GM12891 (cell line): ENCODE data around the gene GMNC.

Experiments
- DNase-seq: peaks from one replicate; pipeline ENCODE4 v3.0.0; 2011; ENCODE audit warnings: low spot score; ENCODE audit not compliant: insufficient read length
- FAIRE-seq: peaks from 2 replicates; lab custom pipeline; 2011; peaks lifted over from hg19 to GRCh38; lab: Jason Lieb, UNC
- PAX5 ChIP-seq: IDR thresholded peaks from 2 replicates; pipeline ENCODE4 v1.6.1; 2011; ENCODE audit warnings: low read length, moderate library complexity, mild to moderate bottlenecking; ENCODE audit not compliant: insufficient read depth, severe bottlenecking
- POLR2A ChIP-seq: IDR thresholded peaks from 2 replicates; pipeline ENCODE4 v1.6.1; 2011; ENCODE audit warnings: low read depth, low read length, control low read depth
- POLR2AphosphoS5 ChIP-seq: IDR thresholded peaks from 2 replicates; pipeline ENCODE4 v1.6.1; 2011; ENCODE audit warnings: low read depth, low read length, control low read depth
- POU2F2 ChIP-seq: IDR thresholded peaks from 2 replicates; pipeline ENCODE4 v1.6.1; 2011; ENCODE audit warnings: low read depth, mild to moderate bottlenecking, control low read depth, low read length, moderate library complexity
- SPI1 ChIP-seq: IDR thresholded peaks from 2 replicates; pipeline ENCODE4 v1.6.1; 2011; ENCODE audit warnings: low read depth, low read length, control low read depth
- TAF1 ChIP-seq: IDR thresholded peaks from 2 replicates; pipeline ENCODE4 v1.6.1; 2011; ENCODE audit warnings: low read depth, low read length, control low read depth

GMNC gene

DNA sequence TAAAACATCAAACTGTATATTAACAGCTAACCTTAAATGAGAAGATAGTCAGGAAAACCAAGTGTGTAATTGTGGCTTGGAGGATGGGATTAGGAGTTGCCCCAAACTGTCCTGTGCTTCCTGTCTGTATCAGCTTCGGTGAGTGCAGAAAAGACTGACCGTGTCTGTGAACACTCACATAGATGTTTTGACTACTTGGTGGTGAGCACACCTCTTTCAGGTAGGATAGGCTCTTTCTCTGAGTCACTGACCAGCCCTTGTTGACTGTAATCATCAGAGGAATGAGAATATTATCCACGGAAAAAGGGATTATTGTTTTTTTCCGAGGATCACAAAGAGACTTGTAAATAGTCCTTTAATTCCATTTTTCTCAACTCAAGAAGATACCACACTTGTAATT, 51.5 kb downstream of the GMNC start:
- no peak for TF ChIP-seq POLR2A
- no peak for TF ChIP-seq POLR2AphosphoS5
- TF ChIP-seq TAF1: no peak
- TF ChIP-seq POU2F2: no peak
- DNase-seq (no peak), FAIRE-seq (no peak)

DNA sequence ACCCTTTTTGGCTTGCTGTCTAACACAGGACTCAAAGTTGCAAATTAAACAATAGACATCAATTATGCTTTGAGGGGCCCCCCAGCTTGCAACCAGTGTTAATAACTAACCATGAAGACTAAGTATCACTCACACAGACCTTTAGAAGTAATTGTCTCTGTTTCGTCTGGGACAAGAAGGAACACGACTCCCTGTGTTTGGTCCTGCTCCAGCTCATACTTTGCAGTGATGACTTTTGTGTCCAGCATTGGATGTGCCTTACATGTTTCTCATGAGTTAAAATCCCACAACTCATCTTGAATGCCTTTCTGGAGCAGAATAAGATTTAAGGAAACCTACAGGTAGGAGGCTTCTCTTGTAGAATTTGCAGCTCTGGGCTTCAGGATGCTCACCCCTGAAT, 53.1 kb downstream of the GMNC start:
- no peak for TF ChIP-seq PAX5
- no peak for TF ChIP-seq POLR2A
- no peak for TF ChIP-seq SPI1
- TF ChIP-seq POU2F2: no peak
- TF ChIP-seq TAF1: no peak
- TF ChIP-seq POLR2AphosphoS5: no peak
- FAIRE-seq: no peak

DNA sequence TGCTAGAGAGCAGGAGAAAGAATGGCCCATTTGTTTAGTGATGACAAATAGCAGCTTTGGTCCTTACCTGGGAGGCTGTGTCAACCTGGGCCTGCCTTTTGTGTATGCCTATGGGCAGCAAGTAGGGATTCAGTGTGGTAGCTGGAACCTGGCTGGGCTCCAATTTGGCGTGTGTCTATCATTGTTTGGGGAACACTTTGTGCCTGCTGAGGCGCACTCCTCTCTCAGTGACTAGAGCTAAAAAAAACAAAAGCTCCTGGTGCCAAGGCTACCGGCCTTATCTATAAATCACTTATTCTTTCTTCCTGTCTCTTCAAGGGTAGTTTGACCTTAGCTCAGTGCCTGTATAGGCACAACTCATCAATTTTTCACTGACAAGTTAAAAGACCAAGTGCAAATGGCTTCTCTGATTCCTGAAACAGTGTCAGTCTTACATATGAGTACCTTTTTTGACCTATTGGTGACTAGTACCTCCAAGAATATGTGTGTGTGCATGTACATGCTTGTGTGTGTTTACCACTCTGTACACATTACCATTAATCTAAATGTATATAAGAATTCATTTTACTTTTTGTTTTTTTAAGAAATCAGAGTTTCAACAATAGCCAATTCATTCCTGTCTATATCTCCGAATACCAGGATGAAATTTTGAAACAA, 54.6 kb downstream of the GMNC start:
- no peak for FAIRE-seq
- TF ChIP-seq SPI1: no peak
- no peak for TF ChIP-seq TAF1
- TF ChIP-seq POLR2A: no peak
- no peak for TF ChIP-seq POLR2AphosphoS5
- TF ChIP-seq PAX5: no peak
- TF ChIP-seq POU2F2: no peak

More for the DNA sequence above, 53.1 kb downstream of the GMNC start:
- DNase-seq: no peak

More for the DNA sequence above, 54.6 kb downstream of the GMNC start:
- DNase-seq: no peak
